ENCODE results near the gene CARD11.
A peak's percentile ranks its signal among the peaks of the same experiment; 100 is the strongest.
"Not testable (repeated sequence)": the region's sequence is repeated elsewhere in the genome, so short reads cannot be mapped to it uniquely, and the experiment has no call there.

CARD11 gene

DNA sequence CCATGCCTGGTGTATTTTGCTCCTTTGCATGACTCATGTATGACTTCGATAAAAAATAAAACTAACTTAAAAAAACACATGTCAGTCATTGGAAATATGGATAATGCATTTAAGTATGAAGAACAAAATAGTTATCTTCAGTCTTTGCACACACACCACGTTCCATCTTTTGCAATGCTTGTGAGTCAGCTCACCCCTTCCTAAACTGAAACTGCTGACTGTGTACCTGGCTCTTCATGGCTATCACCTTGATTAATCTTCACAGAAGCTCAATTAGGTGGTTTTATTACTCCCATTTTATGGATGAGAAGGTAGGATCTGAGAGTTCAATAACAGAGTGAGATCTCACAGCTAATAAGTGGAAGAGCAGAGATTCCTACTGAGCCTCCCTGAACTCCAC lies 79.5 kb downstream of the CARD11 start:
- DNase-seq (ENCODE audit: low read depth in 2 of 2), result no peak

DNA sequence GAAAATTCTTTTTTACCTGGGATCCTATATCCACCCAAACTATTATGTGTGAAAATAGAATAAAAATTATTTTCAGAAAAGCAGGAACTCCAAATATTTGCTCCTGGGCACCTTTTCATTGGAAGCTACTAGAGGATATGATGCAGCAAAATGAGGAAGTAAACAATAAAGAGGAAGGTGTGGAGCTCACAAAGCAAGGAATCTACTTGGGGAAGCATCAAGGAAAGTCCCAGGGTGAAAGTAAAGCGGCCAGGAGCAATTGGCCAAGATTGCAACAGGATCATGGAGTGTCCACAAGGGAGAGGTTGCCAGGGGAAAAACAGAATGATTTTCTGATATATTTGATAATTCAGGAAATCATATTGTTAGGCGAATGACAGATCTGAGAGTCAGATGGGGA lies 80.8 kb downstream of the CARD11 start:
- no peak for DNase-seq (ENCODE audit: low read depth in 2 of 2)

DNA sequence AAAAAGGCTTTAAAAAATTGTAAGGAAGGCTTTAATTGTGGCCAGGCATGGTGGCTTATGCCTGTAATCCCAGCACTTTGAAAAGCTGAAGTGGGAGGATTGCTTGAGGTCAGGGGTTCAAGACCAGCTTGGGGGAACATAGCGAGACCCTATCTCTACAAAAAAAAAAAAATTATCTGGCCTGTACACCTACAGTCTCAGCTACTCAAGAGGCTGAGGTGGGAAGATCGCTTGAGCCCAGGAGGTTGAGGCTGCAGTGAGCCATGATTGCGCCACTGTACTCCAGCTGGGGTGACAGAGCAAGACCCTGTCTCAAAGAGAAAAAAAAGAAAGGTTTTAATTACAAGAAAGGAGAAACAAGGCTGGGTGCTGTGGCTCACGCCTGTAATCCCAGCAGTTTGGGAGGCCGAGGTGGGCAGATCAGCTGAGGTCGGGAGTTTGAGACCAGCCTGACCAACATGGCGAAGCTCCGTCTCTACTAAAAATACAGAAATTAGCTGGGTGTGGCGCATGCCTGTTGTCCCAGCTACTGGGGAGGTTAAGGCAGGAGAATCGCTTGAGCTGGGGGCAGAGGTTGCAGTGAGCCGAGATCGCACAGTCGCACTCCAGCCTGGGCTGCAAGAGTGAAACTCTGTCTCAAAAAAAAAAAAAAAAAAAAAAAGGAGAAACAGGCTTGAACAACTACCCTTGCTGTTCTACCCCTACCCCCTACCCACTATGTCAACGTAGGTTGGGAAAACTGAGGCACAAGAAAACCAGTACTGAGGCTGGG lies 83.7 kb downstream of the CARD11 start:
- DNase-seq (ENCODE audit: low read depth in 2 of 2), result no peak

DNA sequence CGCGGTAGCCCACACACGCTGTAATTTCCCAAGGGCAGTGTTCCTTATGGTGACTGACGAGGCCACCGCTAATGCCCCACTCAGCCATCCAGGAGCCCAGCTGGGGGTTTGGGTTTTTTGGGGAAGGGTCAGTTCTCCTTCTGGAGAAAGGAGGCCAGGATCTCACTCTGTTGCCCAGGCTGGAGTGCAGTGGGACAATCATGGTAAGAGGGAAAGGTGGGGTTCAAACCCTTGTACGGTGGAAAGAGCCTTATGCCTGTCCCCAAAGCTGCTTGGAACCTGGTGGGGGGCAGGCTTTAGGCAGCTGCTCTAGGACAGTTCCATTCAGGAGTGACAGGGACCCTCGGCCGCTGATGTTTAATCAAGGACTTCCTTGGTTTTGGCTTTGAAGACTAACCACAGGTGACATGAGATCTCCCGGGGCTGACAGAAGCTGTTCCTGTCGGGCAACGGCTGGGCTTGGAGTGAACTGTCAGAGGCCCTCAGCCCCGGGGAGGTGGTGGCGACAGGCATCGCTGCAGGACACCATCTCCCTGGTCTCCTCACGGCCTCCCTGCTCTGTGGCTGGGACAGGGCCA lies 84.5 kb downstream of the CARD11 start:
- no peak for DNase-seq (ENCODE audit: low read depth in 2 of 2)

DNA sequence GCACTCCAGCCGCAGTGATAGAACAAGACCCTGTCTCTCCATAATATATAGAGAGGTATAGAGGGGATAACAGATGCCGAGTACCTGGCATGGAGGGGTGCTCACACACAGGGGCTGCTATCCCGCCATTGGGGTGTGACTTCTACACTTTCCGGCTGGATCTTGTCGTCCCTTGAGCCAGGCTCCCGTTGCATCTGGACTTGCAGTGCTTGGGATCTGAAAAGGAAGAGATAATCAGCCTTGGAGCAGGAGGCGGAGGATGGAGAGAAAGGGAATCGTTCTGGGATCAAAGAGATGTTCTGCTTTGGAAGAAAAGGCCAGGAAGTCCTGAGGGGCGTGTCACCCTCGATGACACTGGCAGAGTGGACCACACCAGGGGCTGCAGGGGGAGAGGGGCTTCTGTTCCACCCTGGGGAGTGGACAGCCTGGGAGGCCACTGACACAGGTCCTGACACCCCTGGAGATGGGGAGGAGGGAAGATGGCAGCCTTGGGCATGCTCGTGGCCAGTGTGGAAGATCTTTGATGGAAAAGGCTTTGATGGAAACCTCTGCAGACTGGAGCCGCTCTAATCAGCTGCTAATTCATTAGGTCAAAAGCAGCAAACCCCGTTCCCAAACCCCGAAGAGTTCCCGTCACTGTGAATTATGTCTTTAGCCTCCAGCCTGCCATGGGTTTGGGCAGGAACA lies 85.1 kb downstream of the CARD11 start:
- DNase-seq (ENCODE audit: low read depth in 2 of 2), result no peak

DNA sequence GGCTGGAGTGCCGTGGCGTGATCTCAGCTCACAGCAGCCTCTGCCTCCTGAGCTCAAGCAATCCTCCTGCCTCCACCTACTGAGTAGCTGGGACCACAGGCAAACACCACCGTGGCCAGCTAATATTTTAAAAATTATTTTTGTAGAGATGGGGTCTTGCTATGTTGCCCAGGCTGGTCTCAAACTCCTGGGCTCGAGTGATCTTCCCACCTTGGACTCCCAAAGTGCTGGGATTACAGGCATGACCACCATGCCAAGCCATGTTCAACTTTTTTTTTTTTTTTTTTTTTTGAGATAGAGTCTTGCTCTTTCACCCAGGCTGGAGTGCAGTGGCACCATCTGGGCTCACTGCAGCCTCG lies 86.3 kb downstream of the CARD11 start:
- DNase-seq (ENCODE audit: low read depth in 2 of 2), result not testable (repeated sequence)

DNA sequence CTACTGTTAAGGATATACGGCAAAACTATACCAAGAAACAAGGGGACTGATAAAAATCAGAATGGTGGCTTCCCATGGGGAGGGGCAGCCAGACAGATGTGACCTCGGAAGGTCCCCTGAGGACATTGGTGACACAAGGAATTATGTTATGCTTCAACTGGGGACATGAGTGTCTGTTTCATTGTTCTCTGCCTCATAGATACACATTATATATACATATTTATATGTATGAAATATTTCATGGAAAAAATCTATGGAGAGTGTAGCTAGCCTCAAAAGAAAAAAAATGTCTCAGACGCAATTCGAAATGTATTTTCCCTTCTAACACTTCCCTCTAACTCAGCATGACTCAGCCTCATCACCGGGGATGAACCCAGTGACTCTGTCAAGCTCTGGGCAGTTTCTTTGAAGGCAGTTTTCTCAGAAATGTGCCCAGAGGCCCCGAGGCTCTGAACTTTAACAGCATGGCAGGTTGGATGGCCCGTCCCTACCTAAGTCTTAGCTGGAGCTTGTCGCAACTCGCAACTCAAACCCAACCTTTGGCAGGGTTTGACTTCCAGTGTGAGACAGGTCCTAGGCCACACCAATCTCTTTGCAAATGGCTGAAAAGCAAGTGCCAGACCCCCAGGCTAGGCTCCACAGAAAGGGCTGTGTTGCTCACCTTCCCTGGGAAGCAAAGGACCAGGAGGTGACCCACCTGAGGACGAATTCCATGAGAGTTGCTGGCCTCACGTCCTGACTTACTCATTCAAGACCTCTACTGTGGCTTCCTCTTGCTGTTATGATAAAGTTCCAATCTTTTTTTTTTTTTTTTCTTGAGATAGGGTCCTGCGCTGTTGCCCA lies 86.9 kb downstream of the CARD11 start:
- DNase-seq (ENCODE audit: low read depth in 2 of 2), result peak in 1 of 2 donors; percentile 34

DNA sequence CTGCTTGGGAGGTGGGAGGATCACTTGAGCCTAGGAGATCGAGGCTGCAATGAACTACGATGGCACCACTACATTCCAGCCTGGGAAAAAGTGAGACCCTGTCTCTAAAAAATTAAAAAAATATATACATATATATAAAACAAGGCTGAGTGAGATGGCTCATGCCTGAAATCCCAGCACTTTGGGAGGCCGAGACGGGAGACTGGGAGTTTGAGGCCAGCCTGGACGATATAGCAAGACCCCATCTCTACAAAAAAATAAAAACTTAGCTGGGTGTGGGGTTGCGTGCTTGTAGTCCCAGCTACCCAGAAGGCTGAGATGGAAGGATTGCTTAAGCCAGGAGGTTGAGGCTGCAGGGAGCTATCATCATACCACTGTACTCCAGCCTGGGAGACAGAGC lies 87.6 kb downstream of the CARD11 start:
- DNase-seq (ENCODE audit: low read depth in 2 of 2), result no peak

DNA sequence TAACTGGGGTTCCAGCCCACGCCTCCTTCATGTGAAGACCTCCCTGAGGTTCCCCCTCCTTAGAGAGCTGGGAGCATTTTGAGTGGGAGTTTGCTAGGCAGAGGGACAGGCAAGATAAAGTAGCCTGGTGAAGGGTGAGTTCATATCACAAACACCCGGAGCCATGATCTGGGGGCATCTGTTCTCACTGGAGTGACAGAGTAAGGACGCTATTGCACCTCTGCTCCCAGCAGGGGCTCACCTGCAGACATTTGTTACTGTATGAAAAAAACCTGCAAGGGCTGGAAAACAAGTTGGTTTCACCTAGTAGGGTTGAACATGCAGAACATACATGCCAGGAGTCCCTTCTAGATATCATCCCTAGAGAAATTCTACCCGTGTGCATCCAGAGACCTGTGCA lies 88.4 kb downstream of the CARD11 start:
- DNase-seq (ENCODE audit: low read depth in 2 of 2), result no peak

DNA sequence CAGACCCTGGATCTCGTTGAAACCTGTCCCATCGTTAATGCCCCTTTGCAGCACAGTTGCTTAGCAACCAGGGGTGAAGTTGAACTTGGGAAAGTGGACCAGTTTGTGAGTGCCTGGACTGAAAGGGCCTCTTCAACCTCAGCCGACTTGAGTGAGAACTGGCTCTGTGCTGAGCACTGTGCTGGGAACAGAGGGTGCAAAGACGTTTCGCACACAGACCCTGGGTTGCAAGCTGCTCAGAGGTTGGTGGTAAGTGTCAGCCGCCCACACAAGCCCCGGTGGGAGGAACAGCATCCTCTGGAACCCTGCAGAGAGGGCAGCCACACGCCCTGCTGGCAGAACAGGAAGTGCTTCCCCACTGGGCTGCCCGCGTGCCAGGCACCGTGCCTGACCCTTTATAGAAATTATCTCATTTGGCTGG lies 89.2 kb downstream of the CARD11 start:
- DNase-seq (ENCODE audit: low read depth in 2 of 2), result peak; percentile 17 to 42

DNA sequence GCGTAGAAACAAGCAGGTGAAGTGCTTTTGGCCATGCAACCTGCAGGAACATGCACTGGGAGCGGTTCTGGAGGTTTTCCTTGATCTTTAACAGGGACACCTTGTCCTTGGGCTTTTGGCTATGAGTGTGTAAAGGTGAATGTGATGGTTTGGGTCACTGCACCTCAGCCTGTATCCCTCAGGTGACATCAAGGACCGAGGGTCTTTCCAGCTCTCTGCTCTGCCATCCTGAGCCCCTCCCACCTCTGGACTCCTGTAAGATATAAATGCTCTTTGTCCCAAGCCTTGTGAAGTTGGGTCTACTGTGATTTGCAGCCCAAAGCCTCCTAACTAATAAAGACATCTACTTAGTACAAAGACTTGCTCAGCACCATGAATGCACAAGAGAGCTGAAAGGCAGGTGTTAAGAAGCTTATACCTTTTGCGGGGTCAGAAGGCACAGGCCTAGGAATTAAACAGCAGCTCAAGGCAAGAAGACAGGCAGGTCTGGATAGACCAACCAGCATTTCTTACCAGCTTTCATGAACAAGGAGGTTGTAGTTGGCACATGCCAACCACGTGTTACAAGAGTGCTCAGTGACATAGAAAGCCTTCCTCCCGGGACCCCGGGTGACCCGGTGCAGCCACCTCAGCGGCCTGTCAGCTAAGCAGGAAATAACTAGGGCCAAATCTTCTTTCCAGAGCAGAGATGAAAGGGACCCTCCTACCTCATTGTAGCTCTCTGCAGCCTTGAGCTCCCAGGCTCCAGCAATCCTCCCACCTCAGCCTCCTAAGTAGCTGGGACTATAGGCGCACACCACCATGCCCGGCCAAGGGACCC lies 89.9 kb downstream of the CARD11 start:
- peak in 1 of 2 donors; percentile 7 for DNase-seq (ENCODE audit: low read depth in 2 of 2)

DNA sequence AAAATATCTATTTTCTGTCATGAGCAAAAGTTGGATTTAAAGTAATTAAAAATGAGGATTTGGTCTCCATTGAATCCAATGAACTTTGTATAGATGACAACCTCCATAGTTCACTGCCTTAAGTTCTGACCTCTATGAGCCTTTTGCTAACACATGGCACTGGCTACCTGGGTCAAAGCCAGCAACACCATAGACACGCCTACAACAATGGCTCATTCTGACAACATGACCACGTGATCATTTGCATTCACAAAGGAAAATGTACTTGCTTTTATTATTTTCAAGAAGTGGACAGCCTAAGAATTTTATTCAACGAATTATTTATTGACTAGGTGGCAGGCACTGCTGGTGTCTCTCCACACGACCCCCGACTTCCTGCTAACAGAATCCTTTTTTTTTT lies 90.6 kb downstream of the CARD11 start:
- no peak for DNase-seq (ENCODE audit: low read depth in 2 of 2)

DNA sequence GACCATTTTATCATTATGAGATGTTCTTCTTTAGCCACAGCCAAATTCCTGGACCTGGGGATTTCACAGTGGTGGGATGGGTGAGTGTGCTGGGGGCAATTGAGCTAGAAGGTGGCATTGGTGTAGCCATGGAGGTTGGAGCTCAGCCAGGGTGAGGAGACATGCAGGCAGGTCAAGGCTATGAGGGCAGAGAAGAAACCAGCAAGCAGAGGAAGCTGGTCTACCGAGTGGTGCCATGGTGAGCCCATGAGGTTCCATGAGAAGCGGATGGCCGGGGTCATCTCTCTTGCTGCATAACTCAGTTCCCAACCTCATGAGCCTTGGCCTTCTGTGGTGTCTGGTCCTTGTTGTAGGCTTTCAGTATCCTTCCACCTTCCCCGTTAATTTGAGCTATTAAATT lies 91.4 kb downstream of the CARD11 start:
- DNase-seq (ENCODE audit: low read depth in 2 of 2), result no peak

DNA sequence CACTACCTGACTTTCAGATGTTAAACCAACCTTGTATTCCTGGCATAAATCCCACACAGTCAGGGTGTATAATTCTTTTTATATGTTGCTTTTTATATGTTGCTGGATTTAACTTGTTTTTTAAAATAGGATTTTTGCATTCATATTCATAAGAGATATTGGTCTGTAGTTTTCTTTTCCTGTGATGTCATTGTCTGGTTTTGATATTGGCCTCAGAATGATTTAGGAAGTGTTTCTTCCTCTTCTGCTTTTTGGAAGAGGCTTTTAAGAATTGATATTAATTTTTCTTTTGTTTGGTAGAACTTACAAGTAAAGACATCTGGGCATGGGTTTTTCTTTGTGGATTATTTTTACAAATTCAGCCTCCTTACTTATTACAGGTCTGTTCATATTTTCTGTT lies 93.1 kb downstream of the CARD11 start:
- no peak for DNase-seq (ENCODE audit: low read depth in 2 of 2)

DNA sequence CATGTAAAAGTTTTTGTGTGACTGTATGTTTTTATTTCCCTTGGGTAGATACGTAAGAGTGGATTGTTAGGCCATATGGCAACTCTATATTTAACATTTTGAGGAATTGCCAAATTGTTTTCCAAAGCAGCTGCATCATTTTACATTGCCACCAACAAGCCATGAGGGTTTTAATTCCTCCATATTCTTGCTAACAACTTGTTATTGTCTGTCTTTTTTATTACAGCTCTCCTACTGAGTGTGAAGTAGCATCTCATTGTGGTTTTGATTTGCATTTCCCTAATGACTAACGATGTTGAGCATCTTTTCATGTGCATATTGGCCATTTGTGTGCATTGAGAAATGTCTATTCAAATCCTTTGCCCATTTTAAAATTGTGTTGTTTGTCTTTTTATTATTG lies 94.9 kb downstream of the CARD11 start:
- no peak for DNase-seq (ENCODE audit: low read depth in 2 of 2)

DNA sequence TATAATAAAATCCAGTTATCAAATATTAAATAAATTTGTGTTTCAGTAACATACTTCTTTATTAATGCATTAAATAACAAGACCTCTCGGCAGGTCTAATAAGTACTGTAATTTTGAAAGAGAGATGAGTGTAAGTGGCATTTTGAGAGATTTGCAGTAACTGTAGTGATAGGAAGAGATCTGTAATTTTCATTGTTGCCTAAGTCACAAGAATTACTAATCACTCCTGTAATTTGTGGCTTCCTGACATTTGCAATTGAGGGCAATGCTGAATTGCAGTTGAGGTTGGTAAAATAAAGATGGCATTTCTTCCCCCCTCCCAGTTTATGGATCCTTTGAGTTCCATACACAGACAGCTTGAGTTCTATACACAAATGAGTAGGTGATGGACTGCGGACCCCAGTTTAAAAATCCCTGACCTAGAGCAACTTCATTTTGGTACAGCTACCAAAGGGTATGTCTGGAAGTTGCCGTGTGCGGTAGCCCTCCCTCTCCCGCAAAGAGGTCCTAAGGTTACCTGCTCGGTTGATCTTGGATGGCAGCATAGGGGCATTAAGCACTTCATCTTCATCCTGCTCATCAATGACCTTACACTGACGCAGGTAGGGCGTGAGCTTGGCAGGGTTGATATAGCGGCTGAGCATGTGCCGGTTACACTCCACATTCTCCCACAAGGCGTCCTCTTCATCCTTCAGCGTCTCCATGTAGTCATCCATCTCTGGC lies 96.4 kb downstream of the CARD11 start:
- DNase-seq (ENCODE audit: low read depth in 2 of 2), result no peak

DNA sequence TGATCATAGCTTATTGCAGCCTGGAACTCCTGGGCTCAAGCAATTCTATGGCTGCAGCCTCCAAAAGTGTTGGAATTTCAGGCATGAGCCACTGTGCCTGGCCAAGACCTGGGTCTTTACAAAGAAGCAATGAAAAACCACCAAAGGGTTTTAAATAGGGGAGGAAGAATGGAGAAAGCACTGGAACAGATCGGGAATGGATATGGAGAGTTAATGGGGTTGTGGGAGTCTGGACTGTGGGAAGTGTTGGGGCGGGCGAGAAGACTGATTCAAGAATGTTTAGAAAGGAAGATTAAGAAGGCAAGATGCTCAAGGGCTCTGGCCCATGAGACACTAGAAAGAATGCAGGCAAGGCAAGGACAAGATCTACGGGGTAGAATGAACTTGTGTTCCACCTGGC lies 98.5 kb downstream of the CARD11 start:
- DNase-seq (ENCODE audit: low read depth in 2 of 2), result no peak

DNA sequence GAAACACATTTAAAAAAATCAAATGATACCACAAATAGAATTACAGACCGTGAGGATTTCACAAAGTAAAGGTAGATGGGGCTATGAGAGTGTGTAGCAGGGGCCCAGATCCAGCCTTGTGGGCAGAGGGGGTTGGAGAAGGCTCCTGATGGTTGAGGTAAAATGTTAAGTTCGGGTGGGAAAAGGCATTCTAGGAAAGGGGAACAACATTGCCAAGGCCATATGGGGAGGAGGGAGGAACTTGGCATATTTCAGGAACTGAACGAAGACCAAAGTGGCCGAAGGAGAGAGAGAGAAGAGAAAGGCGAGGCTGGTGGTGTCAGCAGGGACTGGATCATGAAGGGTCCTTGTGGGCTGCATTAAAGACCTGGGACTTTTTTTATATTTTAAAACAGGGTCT lies 98.9 kb downstream of the CARD11 start:
- no peak for DNase-seq (ENCODE audit: low read depth in 2 of 2)

DNA sequence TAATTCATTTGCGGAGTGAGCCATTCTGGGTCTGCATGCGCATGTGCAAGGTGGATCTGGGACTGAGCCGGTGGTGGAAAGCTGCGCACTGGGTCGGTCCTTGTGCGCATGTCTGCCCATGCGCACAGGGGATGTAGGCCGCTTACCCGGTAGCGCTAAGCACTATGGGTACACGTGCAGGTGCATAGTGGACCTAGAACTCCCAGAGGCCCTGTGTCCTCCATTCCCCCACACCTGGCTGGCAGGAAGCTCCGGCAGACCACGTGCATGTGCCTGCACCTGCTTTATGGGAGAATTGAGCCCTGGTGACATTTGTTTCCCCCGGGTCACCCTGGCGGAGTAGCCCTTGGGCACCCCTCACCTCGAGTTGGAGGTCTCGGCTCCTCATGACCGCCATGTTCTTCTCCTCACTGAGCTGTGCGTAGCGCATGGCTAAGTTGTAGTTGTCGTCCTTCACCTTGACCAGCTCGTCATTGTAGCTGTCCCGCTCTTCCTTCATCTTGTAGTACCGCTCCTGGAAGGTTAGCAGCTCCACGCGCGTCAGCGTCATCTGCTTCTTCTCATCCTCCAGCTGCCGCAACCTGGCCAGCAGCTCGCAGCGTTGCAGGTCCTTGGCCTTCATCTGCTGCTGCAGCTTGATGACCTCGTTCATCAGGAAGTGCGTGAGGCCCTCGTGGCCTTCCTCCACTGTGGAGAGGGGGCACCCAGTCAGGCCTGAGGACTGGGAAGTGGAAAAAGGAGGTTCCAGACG lies 99.6 kb downstream of the CARD11 start:
- no peak for DNase-seq (ENCODE audit: low read depth in 2 of 2)
